Vagina (tissue), 2 donors: ENCODE data around the gene IMPACT. TPM values are rescaled to one million over a fixed set of nuclear protein-coding genes. Genes with fewer than 3 reads are reported as not detected.

Experiments
- DNase-seq, 2 donors: peaks; one replicate each; pipeline ENCODE4 v3.0.0-alpha.2; 2017; ENCODE audit errors: extremely low spot score in 2 of 2
- H3K27ac ChIP-seq: fragments of 200-600 bp; sonication (generic); one replicate; pipeline ENCODE4 v1.5.1; 2019
- H3K27me3 ChIP-seq: fragments of 200-600 bp; sonication (generic); one replicate; pipeline ENCODE4 v1.5.1; 2019
- H3K36me3 ChIP-seq, 2 donors: fragments of 200-600 bp; sonication (generic); one replicate each; pipeline ENCODE4 v1.5.1; 2017 to 2019
- H3K4me1 ChIP-seq: fragments of 200-600 bp; sonication (generic); one replicate; pipeline ENCODE4 v1.5.1; 2019
- H3K4me3 ChIP-seq, 2 donors: fragments of 200-600 bp; sonication (generic); 1 replicate in 1 of 2; 2 replicates in 1 of 2; pipeline ENCODE4 v1.5.1; 2016 to 2019
- H3K9me3 ChIP-seq: fragments of 200-600 bp; sonication (generic); one replicate; pipeline ENCODE4 v1.5.1; 2019
- POLR2A ChIP-seq, 2 donors: fragments of 450-650 bp; IDR thresholded peaks; one replicate each; pipeline ENCODE4 v1.6.1; 2017; ENCODE audit warnings: antibody characterized with exemption in 2 of 2, mild to moderate bottlenecking in 2 of 2, moderate library complexity in 2 of 2
- POLR2AphosphoS5 ChIP-seq, 2 donors: sonication (generic); formaldehyde crosslinking; IDR thresholded peaks; one replicate each; pipeline ENCODE4 v1.9.0; 2017; ENCODE audit warnings: antibody characterized with exemption in 2 of 2, mild to moderate bottlenecking in 2 of 2, low read depth in 1 of 2; ENCODE audit not compliant: insufficient read depth in 1 of 2
- intact Hi-C: fragments of 100-400 bp; cut with DNase I; formaldehyde crosslinking; loops from one replicate; pipeline ENCODE4 v1.15.1; 2023
- total RNA-seq: library from RNA; depleted of rRNA; stranded (reverse); fragments of >200 nt; gene quantifications from one replicate; pipeline ENCODE4 v1.2.3, GENCODE V29; 2016
- TF ChIP-seq, protein P1 (sequence below), 3 experiments: fragments of 450-650 bp in 2 of 3; fragments of 200-600 bp in 1 of 3; sonication (generic) in 1 of 3; IDR thresholded peaks; one replicate each; pipeline ENCODE4 v1.5.1; 2017 to 2019; ENCODE audit warnings: antibody characterized with exemption in 3 of 3, mild to moderate bottlenecking in 2 of 3, moderate library complexity in 2 of 3

IMPACT gene
- total RNA-seq, 1 donor from 2014 or later, result 10.3 TPM

DNA sequence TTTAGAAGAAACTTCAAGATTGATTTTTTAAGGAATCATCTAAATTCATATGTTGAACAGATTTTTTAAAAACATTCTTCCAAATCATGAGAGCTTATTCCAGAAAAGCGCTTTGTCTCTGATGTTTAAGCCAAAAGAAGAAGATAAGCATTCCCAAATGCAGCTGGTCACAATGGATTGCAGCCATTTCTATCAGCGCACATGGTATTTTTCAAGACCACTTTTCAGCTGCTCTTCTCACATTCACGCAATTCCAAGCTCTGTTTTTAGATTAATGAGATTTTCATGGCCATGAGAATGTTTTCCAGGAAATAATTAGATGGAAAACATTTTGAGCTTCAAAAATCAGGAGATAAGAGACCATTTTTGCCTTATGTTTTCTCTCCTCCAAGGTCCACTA, 37.5 kb upstream of the IMPACT start:
- H3K4me1 ChIP-seq, result no peaks in the 10 kb centered on the region
- no peak overlapping the region for H3K4me3 ChIP-seq
- no peaks in the 10 kb centered on the region for H3K36me3 ChIP-seq
- H3K9me3 ChIP-seq, result no peaks in the 10 kb centered on the region
- no peaks in the 10 kb centered on the region for H3K27me3 ChIP-seq
- no peak for DNase-seq
- no peak overlapping the region for H3K27ac ChIP-seq
- TF ChIP-seq POLR2AphosphoS5 (IDR thresholded peaks at IDR 0.05; ENCODE audit: insufficient read depth in 1 of 2, low read depth in 1 of 2), result no peak
- no peak for TF ChIP-seq POLR2A (IDR thresholded peaks at IDR 0.05)
- TF ChIP-seq, protein P1, sequence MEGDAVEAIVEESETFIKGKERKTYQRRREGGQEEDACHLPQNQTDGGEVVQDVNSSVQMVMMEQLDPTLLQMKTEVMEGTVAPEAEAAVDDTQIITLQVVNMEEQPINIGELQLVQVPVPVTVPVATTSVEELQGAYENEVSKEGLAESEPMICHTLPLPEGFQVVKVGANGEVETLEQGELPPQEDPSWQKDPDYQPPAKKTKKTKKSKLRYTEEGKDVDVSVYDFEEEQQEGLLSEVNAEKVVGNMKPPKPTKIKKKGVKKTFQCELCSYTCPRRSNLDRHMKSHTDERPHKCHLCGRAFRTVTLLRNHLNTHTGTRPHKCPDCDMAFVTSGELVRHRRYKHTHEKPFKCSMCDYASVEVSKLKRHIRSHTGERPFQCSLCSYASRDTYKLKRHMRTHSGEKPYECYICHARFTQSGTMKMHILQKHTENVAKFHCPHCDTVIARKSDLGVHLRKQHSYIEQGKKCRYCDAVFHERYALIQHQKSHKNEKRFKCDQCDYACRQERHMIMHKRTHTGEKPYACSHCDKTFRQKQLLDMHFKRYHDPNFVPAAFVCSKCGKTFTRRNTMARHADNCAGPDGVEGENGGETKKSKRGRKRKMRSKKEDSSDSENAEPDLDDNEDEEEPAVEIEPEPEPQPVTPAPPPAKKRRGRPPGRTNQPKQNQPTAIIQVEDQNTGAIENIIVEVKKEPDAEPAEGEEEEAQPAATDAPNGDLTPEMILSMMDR (IDR thresholded peaks at IDR 0.05), result no peak
- intact Hi-C loops, result no loop called here

DNA sequence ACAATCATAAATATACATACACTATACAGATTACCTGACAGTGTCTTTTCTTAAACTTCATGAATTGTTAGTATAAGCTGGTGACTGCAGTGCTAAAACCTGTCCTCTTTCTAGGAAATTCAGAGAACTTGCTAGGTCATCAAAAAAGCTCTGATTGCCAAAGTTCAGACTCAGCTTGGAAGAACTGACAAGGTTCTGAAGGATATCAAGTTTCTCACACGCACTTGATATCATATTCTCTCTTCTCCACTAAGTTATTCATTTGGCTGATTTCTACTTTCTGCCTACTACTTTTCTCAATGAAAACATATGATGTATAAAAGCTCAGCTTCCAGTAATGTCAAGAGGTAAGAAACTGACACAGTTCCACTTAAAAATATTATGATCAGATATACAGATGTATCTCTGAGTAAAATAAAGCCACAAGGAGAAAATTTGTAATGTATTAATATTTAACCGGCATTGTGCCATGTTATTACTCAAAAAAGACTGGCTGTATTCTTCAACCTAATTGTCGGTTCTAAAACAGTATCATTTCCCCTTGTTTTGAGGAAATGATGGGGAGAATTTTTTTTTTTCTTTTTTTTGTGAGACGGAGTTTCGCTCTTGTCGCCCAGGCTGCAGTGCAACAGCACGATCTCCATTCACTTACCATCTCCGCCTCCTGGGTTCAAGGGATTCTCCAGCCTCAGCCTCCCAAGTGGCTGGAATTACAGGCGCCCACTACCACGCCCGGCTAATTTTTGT, 31.2 kb upstream of the IMPACT start:
- H3K27ac ChIP-seq, result no peak overlapping the region
- TF ChIP-seq, protein P1 (IDR thresholded peaks at IDR 0.05), result no peak
- TF ChIP-seq POLR2AphosphoS5 (IDR thresholded peaks at IDR 0.05; ENCODE audit: insufficient read depth in 1 of 2, low read depth in 1 of 2), result no peak
- TF ChIP-seq POLR2A (IDR thresholded peaks at IDR 0.05), result no peak
- peaks cover 28% of the 10 kb centered on the region for H3K4me1 ChIP-seq
- H3K9me3 ChIP-seq, result no peaks in the 10 kb centered on the region
- no peaks in the 10 kb centered on the region for H3K27me3 ChIP-seq
- intact Hi-C loops, result no loop called here
- no peak overlapping the region for H3K4me3 ChIP-seq
- H3K36me3 ChIP-seq, result no peaks in the 10 kb centered on the region
- DNase-seq, result no peak

DNA sequence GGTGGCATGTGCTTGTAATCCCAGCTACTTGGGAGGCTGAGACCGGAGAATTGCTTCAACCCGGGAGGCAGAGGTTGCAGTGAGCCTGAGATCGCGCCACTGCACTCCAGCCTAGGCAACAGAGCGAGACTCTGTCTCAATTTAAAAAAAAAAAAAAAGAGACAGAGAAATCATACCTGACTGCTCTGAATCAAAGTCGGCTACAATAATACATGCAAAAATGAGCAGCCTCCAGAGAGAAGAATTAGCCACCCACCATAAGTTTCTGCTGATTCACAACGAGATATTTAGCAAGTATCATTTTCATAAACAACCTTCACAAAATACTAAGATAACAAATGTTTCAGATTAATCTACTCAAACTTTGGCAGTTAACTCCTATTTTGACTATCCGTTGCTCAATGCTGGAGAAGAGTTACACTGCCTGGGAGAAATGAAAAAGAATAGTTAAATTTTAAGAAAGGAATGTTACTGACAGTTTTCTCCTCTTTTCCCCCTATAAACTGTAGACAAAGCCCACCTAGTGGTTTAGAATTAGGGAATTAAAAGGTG, 30.3 kb upstream of the IMPACT start:
- intact Hi-C loops, result no loop called here
- peak overlapping the region in 1 of 2 donors; percentile 62 for H3K4me3 ChIP-seq
- TF ChIP-seq POLR2A (IDR thresholded peaks at IDR 0.05), result no peak
- TF ChIP-seq, protein P1 (IDR thresholded peaks at IDR 0.05), result no peak
- no peak for TF ChIP-seq POLR2AphosphoS5 (IDR thresholded peaks at IDR 0.05; ENCODE audit: insufficient read depth in 1 of 2, low read depth in 1 of 2)
- H3K36me3 ChIP-seq, result no peaks in the 10 kb centered on the region
- H3K9me3 ChIP-seq, result no peaks in the 10 kb centered on the region
- peaks cover 28% of the 10 kb centered on the region for H3K4me1 ChIP-seq
- peak overlapping the region; percentile 83 for H3K27ac ChIP-seq
- no peaks in the 10 kb centered on the region for H3K27me3 ChIP-seq
- no peak for DNase-seq

DNA sequence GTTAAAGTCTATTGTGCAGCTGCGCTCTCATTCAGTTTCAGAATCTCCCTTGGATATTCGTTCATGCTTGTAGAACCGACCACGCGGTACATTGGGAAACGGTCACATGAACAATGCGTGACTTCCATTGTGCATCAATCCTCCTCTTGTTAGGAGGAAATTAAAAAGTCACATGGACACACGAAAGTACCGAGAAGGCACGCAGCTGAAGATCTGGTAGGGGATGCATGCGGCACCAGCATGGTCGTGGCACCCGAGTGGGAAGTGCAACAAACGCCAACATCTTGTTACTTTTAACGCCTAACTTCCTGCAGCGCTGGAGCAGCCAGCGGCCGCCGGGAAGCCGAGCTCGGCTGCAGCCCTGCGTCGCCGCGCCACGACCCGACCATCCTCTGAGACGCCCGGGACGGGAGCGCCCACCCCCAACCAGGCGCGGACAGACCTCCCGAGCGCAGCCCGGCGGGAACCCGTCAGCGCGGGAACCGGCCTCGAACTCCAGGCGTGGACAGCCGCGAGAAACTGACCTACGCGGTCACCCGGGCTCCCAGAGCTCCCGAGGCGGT, 29.3 kb upstream of the IMPACT start:
- peak in 1 of 2 donors; percentile 94 for DNase-seq
- Histone ChIP-seq H3K4me3 (peak overlapping the region; percentile 62 to 77), H3K27me3 (no peaks in the 10 kb centered on the region), H3K27ac (peak overlapping the region; percentile 83), H3K36me3 (no peaks in the 10 kb centered on the region), H3K9me3 (no peaks in the 10 kb centered on the region), H3K4me1 (peaks cover 28% of the 10 kb centered on the region)
- intact Hi-C loops, result no loop called here
- TF ChIP-seq POLR2A (IDR thresholded peaks at IDR 0.05) (no peak), POLR2AphosphoS5 (IDR thresholded peaks at IDR 0.05; ENCODE audit: insufficient read depth in 1 of 2, low read depth in 1 of 2) (peak in 1 of 2 donors; percentile 86)

DNA sequence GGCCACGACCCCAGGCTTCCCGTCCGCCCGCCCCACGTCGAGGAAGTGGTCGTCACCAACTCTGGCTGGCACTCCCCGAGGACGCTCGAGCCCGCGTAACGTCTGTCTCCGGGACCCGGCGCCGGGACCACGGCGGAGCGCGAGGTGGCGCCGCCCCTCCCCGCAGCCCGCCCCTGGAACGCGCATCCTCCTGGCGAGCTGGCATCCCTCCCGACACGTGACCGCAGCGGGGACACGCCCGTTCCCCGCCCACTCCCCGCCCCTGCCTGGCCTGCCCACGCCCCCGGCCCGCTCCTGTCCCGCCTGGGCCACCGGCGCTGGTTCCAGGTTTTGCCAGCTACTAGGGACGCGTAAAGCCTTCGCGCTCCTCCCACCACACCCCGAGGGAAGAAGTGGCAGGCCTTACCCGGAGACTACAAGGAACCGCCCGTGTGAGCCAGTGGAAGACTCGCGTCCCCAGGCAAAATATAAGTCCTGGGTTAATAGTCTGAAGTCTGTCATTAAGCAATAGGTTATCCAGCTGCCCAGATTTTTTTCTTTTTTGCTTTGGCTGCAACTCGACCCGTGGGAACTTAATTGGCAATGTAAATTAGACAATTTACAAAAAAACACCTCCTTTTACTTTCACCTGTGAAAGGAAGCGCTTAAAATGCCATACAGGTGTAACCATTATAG, 28.6 kb upstream of the IMPACT start, which contains the start of gene OSBPL1A:
OSBPL1A (minus strand) TSS at position 131 of the 675 bp plus-strand sequence. CDS start 20,291 bp downstream, outside the sequence.
- intact Hi-C loops, result no loop called here
- no peaks in the 10 kb centered on the region for H3K27me3 ChIP-seq
- no peaks in the 10 kb centered on the region for H3K36me3 ChIP-seq
- H3K9me3 ChIP-seq, result no peaks in the 10 kb centered on the region
- peak within 1 kb of the TSS; percentile 83 for H3K27ac ChIP-seq
- DNase-seq, result peak in 1 of 2 donors; percentile 93
- H3K4me3 ChIP-seq, result peak within 1 kb of the TSS; percentile 62 to 77
- TF ChIP-seq, protein P1 (IDR thresholded peaks at IDR 0.05), result no peak
- TF ChIP-seq POLR2AphosphoS5 (IDR thresholded peaks at IDR 0.05; ENCODE audit: insufficient read depth in 1 of 2, low read depth in 1 of 2) (peak in 1 of 2 donors; percentile 83), POLR2A (IDR thresholded peaks at IDR 0.05) (peak in 1 of 2 donors; percentile 40)
- H3K4me1 ChIP-seq, result peaks cover 28% of the 10 kb centered on the region
